ENCODE results near the gene ZNRF1.
A peak's percentile ranks its signal among the peaks of the same experiment; 100 is the strongest.
"Not testable (repeated sequence)": the region's sequence is repeated elsewhere in the genome, so short reads cannot be mapped to it uniquely, and the experiment has no call there.

Gene ZNRF1

DNA sequence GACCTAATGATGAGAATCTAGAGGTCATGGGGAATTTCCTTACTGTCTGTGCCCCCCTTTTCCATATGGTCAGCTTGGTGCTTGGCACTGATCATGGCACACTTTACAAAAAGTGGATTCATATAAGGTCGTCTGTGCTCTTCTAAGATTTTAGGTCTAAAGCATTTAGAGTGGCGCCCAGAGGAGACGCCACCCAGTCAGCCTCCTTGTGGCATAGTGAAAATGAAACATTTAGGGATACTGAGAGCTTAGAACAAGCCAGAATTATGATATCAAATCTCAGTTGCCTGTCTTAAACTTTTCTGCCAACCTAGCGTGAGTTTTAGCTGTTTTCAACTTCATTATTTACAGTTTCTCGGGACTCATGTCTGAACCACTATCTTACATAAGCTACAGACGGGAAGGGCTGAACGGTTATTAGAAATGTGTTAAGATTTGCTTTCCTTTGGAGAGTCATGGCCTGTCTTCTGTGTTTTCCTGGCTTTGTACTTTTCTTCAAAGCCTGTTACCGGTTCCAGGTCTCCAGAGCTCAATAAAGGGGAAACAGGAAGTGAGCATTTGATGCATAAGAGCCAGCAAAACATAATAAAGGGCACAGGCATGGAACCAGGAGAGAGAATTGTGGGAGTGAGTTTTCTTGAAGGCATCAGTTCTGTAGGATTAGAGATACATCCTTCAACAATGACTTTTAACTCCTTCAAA is 13.7 kb downstream of the ZNRF1 start:
- DNase-seq = no peak
- H3K9me3 ChIP-seq (ENCODE audit: control insufficient read depth, low read length) = no peaks in the 10 kb centered on the region
- H3K4me1 ChIP-seq (ENCODE audit: control insufficient read depth, insufficient read depth, low read length, poor library complexity, severe bottlenecking) = peaks cover 9% of the 10 kb centered on the region
- peak overlapping the region; percentile 52 for H3K27ac ChIP-seq (ENCODE audit: insufficient read depth, low read length, poor library complexity, severe bottlenecking)
- no peaks in the 10 kb centered on the region for H3K27me3 ChIP-seq (replicated peaks; ENCODE audit: control insufficient read depth, insufficient read depth, low read length, poor library complexity, severe bottlenecking)
- peak overlapping the region; percentile 34 for H3K4me3 ChIP-seq (ENCODE audit: insufficient read depth, low read depth, low read length, poor library complexity, severe bottlenecking)
- no peaks in the 10 kb centered on the region for H3K36me3 ChIP-seq (ENCODE audit: control insufficient read depth, insufficient read depth, low read length)

DNA sequence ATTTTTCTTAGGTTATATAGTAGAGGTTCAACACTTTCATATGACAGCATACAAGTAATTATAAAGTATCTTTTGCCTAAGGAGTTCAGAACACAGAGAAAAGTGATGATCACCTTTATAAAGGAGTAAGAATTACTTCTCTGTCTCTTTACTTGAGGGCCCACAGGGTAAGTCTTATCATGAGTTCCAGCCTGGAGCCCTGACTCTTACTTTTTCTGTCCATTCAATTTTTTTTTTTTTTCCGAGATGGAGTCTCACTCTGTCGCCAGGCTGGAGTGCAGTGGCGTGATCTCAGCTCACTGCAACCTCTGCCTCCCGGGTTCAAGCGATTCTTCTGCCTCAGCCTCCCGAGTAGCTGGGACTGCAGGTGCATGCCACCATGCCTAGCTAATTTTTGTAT is 14.3 kb downstream of the ZNRF1 start:
- H3K27me3 ChIP-seq (replicated peaks; ENCODE audit: control insufficient read depth, insufficient read depth, low read length, poor library complexity, severe bottlenecking); H3K27ac ChIP-seq (ENCODE audit: insufficient read depth, low read length, poor library complexity, severe bottlenecking); H3K36me3 ChIP-seq (ENCODE audit: control insufficient read depth, insufficient read depth, low read length); H3K4me1 ChIP-seq (ENCODE audit: control insufficient read depth, insufficient read depth, low read length, poor library complexity, severe bottlenecking); H3K4me3 ChIP-seq (ENCODE audit: insufficient read depth, low read depth, low read length, poor library complexity, severe bottlenecking); H3K9me3 ChIP-seq (ENCODE audit: control insufficient read depth, low read length); DNase-seq: not testable (repeated sequence)

DNA sequence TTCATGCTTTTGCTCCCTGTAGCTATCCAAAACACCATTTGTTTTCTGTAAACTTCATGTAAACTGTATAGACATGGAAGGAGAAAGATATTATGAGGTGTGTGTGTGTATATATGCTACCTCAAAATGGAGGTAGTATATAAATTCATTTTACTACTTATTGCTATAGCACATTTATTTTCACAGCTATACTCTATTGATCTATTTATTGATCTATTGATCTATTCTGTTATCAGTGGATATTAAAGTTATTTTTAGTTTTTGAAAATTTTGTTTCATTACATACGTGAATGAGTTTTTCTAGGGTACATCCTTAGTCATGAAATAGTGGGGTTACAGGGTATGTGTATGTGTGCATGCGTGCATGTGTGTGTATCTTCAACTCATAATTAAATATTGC is 15.5 kb downstream of the ZNRF1 start:
- no peaks in the 10 kb centered on the region for H3K27me3 ChIP-seq (replicated peaks; ENCODE audit: control insufficient read depth, insufficient read depth, low read length, poor library complexity, severe bottlenecking)
- H3K36me3 ChIP-seq (ENCODE audit: control insufficient read depth, insufficient read depth, low read length) = no peaks in the 10 kb centered on the region
- H3K4me3 ChIP-seq (ENCODE audit: insufficient read depth, low read depth, low read length, poor library complexity, severe bottlenecking) = no peak overlapping the region
- H3K27ac ChIP-seq (ENCODE audit: insufficient read depth, low read length, poor library complexity, severe bottlenecking) = no peak overlapping the region
- DNase-seq = no peak
- H3K4me1 ChIP-seq (ENCODE audit: control insufficient read depth, insufficient read depth, low read length, poor library complexity, severe bottlenecking) = peaks cover 9% of the 10 kb centered on the region
- no peaks in the 10 kb centered on the region for H3K9me3 ChIP-seq (ENCODE audit: control insufficient read depth, low read length)

DNA sequence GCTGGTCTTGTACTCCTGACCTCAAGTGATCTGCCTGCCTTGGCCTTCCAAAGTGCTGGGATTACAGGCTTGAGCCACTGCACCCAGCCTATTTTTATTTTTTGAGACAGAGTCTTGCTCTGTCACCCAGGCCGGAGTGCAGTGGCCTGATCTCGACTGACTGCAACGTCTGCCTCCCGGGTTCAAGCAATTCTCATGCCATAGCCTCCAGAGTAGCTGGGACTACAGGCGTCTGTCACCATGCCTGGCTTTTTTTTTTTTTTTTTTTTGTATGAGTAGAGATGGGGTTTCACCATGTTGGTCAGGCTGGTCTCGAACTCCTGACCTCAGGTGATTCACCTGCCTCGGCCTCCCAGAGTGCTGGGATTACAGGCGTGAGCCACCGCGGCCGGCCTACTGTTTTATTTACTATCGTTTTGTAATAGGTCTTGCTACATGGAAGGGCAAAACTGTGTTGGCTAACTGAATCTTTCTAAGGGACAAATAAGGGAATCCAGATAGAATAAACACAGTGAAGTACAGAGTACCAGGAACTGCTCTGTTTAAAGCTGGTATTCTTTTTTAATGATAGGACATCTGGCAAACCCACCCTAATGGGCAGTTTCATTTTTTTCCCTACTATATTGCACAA is 17.7 kb downstream of the ZNRF1 start:
- H3K27me3 ChIP-seq (replicated peaks; ENCODE audit: control insufficient read depth, insufficient read depth, low read length, poor library complexity, severe bottlenecking); H3K36me3 ChIP-seq (ENCODE audit: control insufficient read depth, insufficient read depth, low read length); H3K4me1 ChIP-seq (ENCODE audit: control insufficient read depth, insufficient read depth, low read length, poor library complexity, severe bottlenecking); H3K9me3 ChIP-seq (ENCODE audit: control insufficient read depth, low read length); H3K27ac ChIP-seq (ENCODE audit: insufficient read depth, low read length, poor library complexity, severe bottlenecking); H3K4me3 ChIP-seq (ENCODE audit: insufficient read depth, low read depth, low read length, poor library complexity, severe bottlenecking); DNase-seq: not testable (repeated sequence)

DNA sequence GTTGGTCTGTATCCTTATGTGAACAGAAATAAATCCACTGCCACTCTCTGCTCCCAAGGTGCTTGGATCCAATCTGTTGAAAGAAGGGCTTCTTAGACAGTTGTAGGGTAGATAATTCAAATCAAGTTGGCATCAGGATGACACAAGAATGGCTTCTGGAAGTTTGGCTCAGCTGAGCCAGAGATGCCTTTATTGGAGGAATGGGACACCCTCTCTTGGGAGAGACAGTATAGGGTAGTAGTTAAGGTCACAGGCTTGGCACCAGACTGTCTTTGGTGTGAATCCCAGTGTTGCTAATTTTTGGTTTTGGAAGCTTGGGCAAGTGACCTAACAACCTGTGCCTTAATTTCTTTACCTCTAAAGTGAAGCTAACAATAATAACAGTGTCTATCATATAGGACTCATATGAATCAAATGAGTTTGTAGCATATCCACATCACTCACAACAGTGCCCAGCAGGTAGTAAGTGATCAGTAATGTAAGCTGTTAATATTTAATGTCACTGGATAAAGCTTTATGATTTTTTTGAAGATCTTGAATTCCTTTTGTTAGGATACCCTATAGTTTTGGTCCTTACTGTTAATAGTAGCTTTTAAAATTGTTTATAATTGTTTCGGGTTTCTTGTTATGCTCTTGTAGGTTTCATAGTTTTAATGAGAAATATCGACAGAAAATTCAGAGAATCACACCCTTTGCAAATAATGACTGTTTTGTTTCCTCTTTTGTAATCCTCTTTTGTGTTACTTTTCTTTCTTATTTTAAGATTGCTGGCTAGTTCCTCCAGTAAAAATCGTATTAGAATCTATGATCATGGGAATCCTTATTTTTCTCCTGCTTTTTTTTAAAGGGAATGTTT is 19.1 kb downstream of the ZNRF1 start:
- H3K4me3 ChIP-seq (ENCODE audit: insufficient read depth, low read depth, low read length, poor library complexity, severe bottlenecking) = no peak overlapping the region
- DNase-seq = no peak
- H3K9me3 ChIP-seq (ENCODE audit: control insufficient read depth, low read length) = no peaks in the 10 kb centered on the region
- no peak overlapping the region for H3K27ac ChIP-seq (ENCODE audit: insufficient read depth, low read length, poor library complexity, severe bottlenecking)
- no peaks in the 10 kb centered on the region for H3K36me3 ChIP-seq (ENCODE audit: control insufficient read depth, insufficient read depth, low read length)
- H3K4me1 ChIP-seq (ENCODE audit: control insufficient read depth, insufficient read depth, low read length, poor library complexity, severe bottlenecking) = peaks cover 3% of the 10 kb centered on the region
- no peaks in the 10 kb centered on the region for H3K27me3 ChIP-seq (replicated peaks; ENCODE audit: control insufficient read depth, insufficient read depth, low read length, poor library complexity, severe bottlenecking)

DNA sequence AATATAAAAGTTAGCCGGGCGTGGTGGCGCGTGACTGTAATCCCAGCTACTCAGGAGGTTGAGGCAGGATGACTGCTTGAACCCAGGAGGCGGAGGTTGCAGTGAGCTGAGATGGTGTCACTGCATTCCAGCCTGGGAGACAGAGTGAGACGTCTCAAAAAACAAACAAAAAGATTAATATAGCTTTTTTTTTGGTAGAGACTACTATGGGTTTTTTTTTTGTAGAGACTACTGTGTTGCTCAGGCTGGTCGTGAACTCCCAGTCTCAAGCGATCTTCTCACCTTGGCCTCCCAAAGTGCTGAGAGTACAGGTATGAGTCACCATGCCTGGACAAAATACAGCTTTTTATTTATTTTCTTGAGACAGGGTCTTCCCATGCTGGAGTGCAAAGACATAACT is 20.2 kb downstream of the ZNRF1 start:
- Histone ChIP-seq H3K27me3 (replicated peaks; ENCODE audit: control insufficient read depth, insufficient read depth, low read length, poor library complexity, severe bottlenecking) (no peaks in the 10 kb centered on the region), H3K4me3 (ENCODE audit: insufficient read depth, low read depth, low read length, poor library complexity, severe bottlenecking) (no peak overlapping the region), H3K9me3 (ENCODE audit: control insufficient read depth, low read length) (no peaks in the 10 kb centered on the region), H3K27ac (ENCODE audit: insufficient read depth, low read length, poor library complexity, severe bottlenecking) (no peak overlapping the region), H3K36me3 (ENCODE audit: control insufficient read depth, insufficient read depth, low read length) (no peaks in the 10 kb centered on the region), H3K4me1 (ENCODE audit: control insufficient read depth, insufficient read depth, low read length, poor library complexity, severe bottlenecking) (no peaks in the 10 kb centered on the region)
- DNase-seq = no peak

DNA sequence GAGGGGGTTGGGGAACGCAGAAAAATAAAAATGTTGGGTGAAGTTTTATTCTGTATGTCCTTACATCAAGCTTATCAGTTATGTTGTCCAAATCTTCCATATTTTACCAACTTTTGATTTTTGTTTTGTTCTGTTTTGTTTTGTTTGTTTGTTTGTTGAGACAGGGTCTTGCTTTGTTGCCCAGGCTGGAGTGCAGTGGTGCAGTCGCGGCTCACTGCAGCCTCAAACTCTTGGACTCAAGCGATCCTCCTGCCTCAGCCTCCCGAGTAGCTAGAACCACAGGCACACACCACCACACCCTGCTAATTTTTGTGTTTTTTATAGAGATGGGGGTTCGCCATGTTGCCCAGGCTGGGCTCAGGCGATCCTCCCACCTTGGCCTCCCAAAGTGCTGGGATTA is 20.8 kb downstream of the ZNRF1 start:
- Histone ChIP-seq H3K27me3 (replicated peaks; ENCODE audit: control insufficient read depth, insufficient read depth, low read length, poor library complexity, severe bottlenecking) (no peaks in the 10 kb centered on the region), H3K36me3 (ENCODE audit: control insufficient read depth, insufficient read depth, low read length) (no peaks in the 10 kb centered on the region), H3K4me1 (ENCODE audit: control insufficient read depth, insufficient read depth, low read length, poor library complexity, severe bottlenecking) (no peaks in the 10 kb centered on the region), H3K9me3 (ENCODE audit: control insufficient read depth, low read length) (no peaks in the 10 kb centered on the region), H3K4me3 (ENCODE audit: insufficient read depth, low read depth, low read length, poor library complexity, severe bottlenecking) (no peak overlapping the region), H3K27ac (ENCODE audit: insufficient read depth, low read length, poor library complexity, severe bottlenecking) (no peak overlapping the region)
- no peak for DNase-seq

DNA sequence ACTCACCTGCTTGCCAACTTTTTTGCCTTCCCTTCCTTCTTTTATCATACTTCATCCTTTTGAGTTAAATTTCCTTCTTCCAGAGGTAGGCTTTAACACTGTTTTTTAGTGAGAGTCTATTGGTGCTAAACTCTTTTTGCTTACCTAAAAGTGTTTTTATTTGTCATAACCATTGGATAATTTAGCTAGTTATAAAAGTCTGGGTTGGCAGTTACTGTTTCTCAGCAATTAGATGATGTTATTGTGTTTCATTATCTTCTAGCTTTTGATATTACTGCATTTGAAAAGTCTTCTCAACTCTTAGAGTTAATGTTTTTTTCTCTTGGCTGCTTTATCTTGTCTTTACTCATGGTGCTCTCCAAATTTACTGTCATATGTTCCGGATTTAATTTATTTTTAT is 22.6 kb downstream of the ZNRF1 start:
- no peaks in the 10 kb centered on the region for H3K4me1 ChIP-seq (ENCODE audit: control insufficient read depth, insufficient read depth, low read length, poor library complexity, severe bottlenecking)
- DNase-seq = no peak
- no peaks in the 10 kb centered on the region for H3K36me3 ChIP-seq (ENCODE audit: control insufficient read depth, insufficient read depth, low read length)
- no peak overlapping the region for H3K27ac ChIP-seq (ENCODE audit: insufficient read depth, low read length, poor library complexity, severe bottlenecking)
- H3K4me3 ChIP-seq (ENCODE audit: insufficient read depth, low read depth, low read length, poor library complexity, severe bottlenecking) = no peak overlapping the region
- H3K9me3 ChIP-seq (ENCODE audit: control insufficient read depth, low read length) = no peaks in the 10 kb centered on the region
- H3K27me3 ChIP-seq (replicated peaks; ENCODE audit: control insufficient read depth, insufficient read depth, low read length, poor library complexity, severe bottlenecking) = no peaks in the 10 kb centered on the region

DNA sequence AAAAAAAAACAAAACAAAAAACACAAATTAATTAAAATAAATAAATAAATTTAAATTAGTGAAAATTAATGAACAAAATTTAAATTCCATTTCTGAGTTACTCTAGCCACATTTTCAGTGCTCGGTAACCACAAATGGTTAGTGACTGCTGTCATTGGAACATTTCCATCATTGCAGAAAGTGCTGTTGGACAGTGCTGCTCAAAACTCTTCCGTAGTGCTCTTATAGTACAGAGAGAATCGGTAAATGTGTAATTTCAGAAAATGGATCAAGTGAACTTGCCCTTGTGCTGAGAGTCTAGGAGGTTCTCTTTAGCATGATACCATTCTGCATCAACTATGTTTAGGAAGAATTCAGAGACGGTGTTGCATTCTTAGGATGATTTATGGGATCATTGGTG is 23.7 kb downstream of the ZNRF1 start:
- Histone ChIP-seq H3K9me3 (ENCODE audit: control insufficient read depth, low read length) (no peaks in the 10 kb centered on the region), H3K27ac (ENCODE audit: insufficient read depth, low read length, poor library complexity, severe bottlenecking) (no peak overlapping the region), H3K4me1 (ENCODE audit: control insufficient read depth, insufficient read depth, low read length, poor library complexity, severe bottlenecking) (no peaks in the 10 kb centered on the region), H3K27me3 (replicated peaks; ENCODE audit: control insufficient read depth, insufficient read depth, low read length, poor library complexity, severe bottlenecking) (no peaks in the 10 kb centered on the region), H3K4me3 (ENCODE audit: insufficient read depth, low read depth, low read length, poor library complexity, severe bottlenecking) (no peak overlapping the region), H3K36me3 (ENCODE audit: control insufficient read depth, insufficient read depth, low read length) (no peaks in the 10 kb centered on the region)
- DNase-seq = no peak

DNA sequence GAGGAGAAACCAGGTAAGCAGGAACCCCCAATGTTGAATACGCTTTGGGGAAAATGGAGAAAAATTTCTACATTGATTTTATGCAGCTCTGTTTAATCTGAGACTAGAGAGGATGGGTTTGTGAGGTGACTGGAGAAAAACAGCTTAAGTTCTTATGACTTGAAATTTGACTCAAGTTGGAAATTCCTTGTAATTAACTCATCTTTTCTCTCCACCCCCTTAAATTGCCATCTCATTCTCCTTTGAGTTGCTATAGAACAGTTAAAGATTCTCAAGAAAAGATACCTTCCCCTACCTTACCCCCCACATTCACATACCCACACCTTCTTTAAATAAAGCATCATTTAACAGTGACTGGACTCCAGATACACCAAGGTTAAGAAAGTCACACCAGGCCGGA is 24.2 kb downstream of the ZNRF1 start:
- no peaks in the 10 kb centered on the region for H3K4me1 ChIP-seq (ENCODE audit: control insufficient read depth, insufficient read depth, low read length, poor library complexity, severe bottlenecking)
- H3K9me3 ChIP-seq (ENCODE audit: control insufficient read depth, low read length) = no peaks in the 10 kb centered on the region
- no peak for DNase-seq
- no peak overlapping the region for H3K4me3 ChIP-seq (ENCODE audit: insufficient read depth, low read depth, low read length, poor library complexity, severe bottlenecking)
- H3K27ac ChIP-seq (ENCODE audit: insufficient read depth, low read length, poor library complexity, severe bottlenecking) = no peak overlapping the region
- H3K27me3 ChIP-seq (replicated peaks; ENCODE audit: control insufficient read depth, insufficient read depth, low read length, poor library complexity, severe bottlenecking) = no peaks in the 10 kb centered on the region
- H3K36me3 ChIP-seq (ENCODE audit: control insufficient read depth, insufficient read depth, low read length) = no peaks in the 10 kb centered on the region

All from effector memory CD4-positive, alpha-beta T cell (primary cell).